Neural progenitor cell (in vitro differentiated cells): ENCODE measurements around the gene CRYZL1. TPM values are rescaled to one million over a fixed set of nuclear protein-coding genes. Genes with fewer than 3 reads are reported as not detected.
A peak's percentile ranks its signal among the peaks of the same experiment; 100 is the strongest.

Experiments used
- DNase-seq: peaks from one replicate; pipeline ENCODE4 v3.0.0-alpha.2; 2016; ENCODE audit warnings: low spot score
- H2AFZ ChIP-seq: fragments of 200-600 bp; sonication (generic); replicated peaks from 2 replicates; pipeline ENCODE4 v1.6.1; 2016; ENCODE audit warnings: antibody characterized with exemption
- H3F3A ChIP-seq: fragments of 200-600 bp; sonication (generic); 2 replicates; pipeline ENCODE4 v1.6.1; 2016; ENCODE audit warnings: antibody characterized with exemption, low read depth
- H3K27ac ChIP-seq: fragments of 200-600 bp; sonication (generic); 2 replicates; pipeline ENCODE4 v1.5.1; 2016; ENCODE audit warnings: mild to moderate bottlenecking
- H3K27me3 ChIP-seq: fragments of 200-600 bp; sonication (generic); 2 replicates; pipeline ENCODE4 v1.6.1; 2016; ENCODE audit warnings: mild to moderate bottlenecking, moderate library complexity
- H3K36me3 ChIP-seq: fragments of 200-600 bp; sonication (generic); 2 replicates; pipeline ENCODE4 v1.5.1; 2016
- H3K4me1 ChIP-seq: fragments of 200-600 bp; sonication (generic); 2 replicates; pipeline ENCODE4 v1.6.1; 2016; ENCODE audit warnings: mixed run types
- H3K4me2 ChIP-seq: fragments of 200-600 bp; sonication (generic); 2 replicates; pipeline ENCODE4 v1.6.1; 2016
- H3K4me3 ChIP-seq: fragments of 200-600 bp; sonication (generic); 2 replicates; pipeline ENCODE4 v1.5.1; 2016
- H3K79me2 ChIP-seq: fragments of 200-600 bp; sonication (generic); 2 replicates; pipeline ENCODE4 v1.6.1; 2016; ENCODE audit warnings: low read depth
- H3K9ac ChIP-seq: fragments of 200-600 bp; sonication (generic); 2 replicates; pipeline ENCODE4 v1.6.1; 2016
- H3K9me3 ChIP-seq: fragments of 200-600 bp; sonication (generic); 2 replicates; pipeline ENCODE4 v1.5.1; 2016; ENCODE audit warnings: low read depth
- H4K20me1 ChIP-seq: fragments of 200-600 bp; sonication (generic); 2 replicates; pipeline ENCODE4 v1.6.1; 2016; ENCODE audit warnings: low read depth
- H3K27ac Mint-ChIP-seq: 3 replicates; pipeline ENCODE4 v1.8.0; 2021; ENCODE audit warnings: mixed read lengths
- H3K27me3 Mint-ChIP-seq: 2 replicates; pipeline ENCODE4 v1.8.0; 2022; ENCODE audit warnings: low read depth, mild to moderate bottlenecking, inconsistent platforms, moderate library complexity, mixed read lengths; ENCODE audit not compliant: insufficient read depth
- H3K36me3 Mint-ChIP-seq: 3 replicates; pipeline ENCODE4 v1.8.0; 2021; ENCODE audit warnings: mixed read lengths
- H3K4me1 Mint-ChIP-seq: 3 replicates; pipeline ENCODE4 v1.8.0; 2021; ENCODE audit warnings: mixed read lengths
- H3K4me3 Mint-ChIP-seq: 3 replicates; pipeline ENCODE4 v1.8.0; 2021; ENCODE audit warnings: mild to moderate bottlenecking, moderate library complexity, mixed read lengths
- H3K9me3 Mint-ChIP-seq: 3 replicates; pipeline ENCODE4 v1.8.0; 2020; ENCODE audit warnings: mixed read lengths
- CTCF ChIP-seq: fragments of 200-600 bp; sonication (generic); IDR thresholded peaks from 2 replicates; pipeline ENCODE4 v1.5.1; 2017; ENCODE audit warnings: antibody characterized with exemption, mild to moderate bottlenecking
- EZH2 ChIP-seq: fragments of 200-600 bp; sonication (generic); IDR thresholded peaks from 2 replicates; pipeline ENCODE4 v1.6.1; 2017; ENCODE audit warnings: antibody characterized with exemption, mild to moderate bottlenecking, moderate library complexity
- EZH2phosphoT487 ChIP-seq: fragments of 200-600 bp; sonication (generic); IDR thresholded peaks from 2 replicates; pipeline ENCODE4 v1.6.1; 2017; ENCODE audit warnings: antibody characterized with exemption
- total RNA-seq: library from RNA; depleted of rRNA; stranded (reverse); fragments of >200 nt; gene quantifications from 2 replicates; pipeline ENCODE4 v1.2.3, GENCODE V29; 2015; ENCODE audit warnings: low replicate concordance

The CRYZL1 gene
- total RNA-seq, 1 donor from 2014 or later = 80.0 TPM

- H3K27me3 Mint-ChIP-seq = no peaks in the 10 kb centered on the region
- H3K27me3 ChIP-seq = no peaks in the 10 kb centered on the region
- H3K9ac ChIP-seq = no peak overlapping the region
- peaks cover 36% of the 10 kb centered on the region for H3K4me1 Mint-ChIP-seq
- H3K9me3 ChIP-seq = no peaks in the 10 kb centered on the region
- TF ChIP-seq EZH2 (no peak), EZH2phosphoT487 (no peak), CTCF (no peak)
- no peak overlapping the region for H2AFZ ChIP-seq
- H3K4me2 ChIP-seq = peak overlapping the region; percentile 88
- H3F3A ChIP-seq = peaks cover 7% of the 10 kb centered on the region
- peak; percentile 30 for DNase-seq
- H3K4me3 ChIP-seq = peak overlapping the region; percentile 60
- peaks cover 8% of the 10 kb centered on the region for H3K9me3 Mint-ChIP-seq
- peaks cover 91% of the 10 kb centered on the region for H3K79me2 ChIP-seq
- peaks cover 59% of the 10 kb centered on the region for H4K20me1 ChIP-seq
- H3K4me1 ChIP-seq = peaks cover 23% of the 10 kb centered on the region
- H3K36me3 Mint-ChIP-seq = peaks cover 17% of the 10 kb centered on the region
- H3K36me3 ChIP-seq = no peaks in the 10 kb centered on the region
- H3K4me3 Mint-ChIP-seq = peak overlapping the region; percentile 98
- H3K27ac Mint-ChIP-seq = no peak overlapping the region
- peak overlapping the region; percentile 22 for H3K27ac ChIP-seq
Observed at GRCh38 chr21:33644383-33645074, 3.0 kb upstream of the CRYZL1 start.

DNA sequence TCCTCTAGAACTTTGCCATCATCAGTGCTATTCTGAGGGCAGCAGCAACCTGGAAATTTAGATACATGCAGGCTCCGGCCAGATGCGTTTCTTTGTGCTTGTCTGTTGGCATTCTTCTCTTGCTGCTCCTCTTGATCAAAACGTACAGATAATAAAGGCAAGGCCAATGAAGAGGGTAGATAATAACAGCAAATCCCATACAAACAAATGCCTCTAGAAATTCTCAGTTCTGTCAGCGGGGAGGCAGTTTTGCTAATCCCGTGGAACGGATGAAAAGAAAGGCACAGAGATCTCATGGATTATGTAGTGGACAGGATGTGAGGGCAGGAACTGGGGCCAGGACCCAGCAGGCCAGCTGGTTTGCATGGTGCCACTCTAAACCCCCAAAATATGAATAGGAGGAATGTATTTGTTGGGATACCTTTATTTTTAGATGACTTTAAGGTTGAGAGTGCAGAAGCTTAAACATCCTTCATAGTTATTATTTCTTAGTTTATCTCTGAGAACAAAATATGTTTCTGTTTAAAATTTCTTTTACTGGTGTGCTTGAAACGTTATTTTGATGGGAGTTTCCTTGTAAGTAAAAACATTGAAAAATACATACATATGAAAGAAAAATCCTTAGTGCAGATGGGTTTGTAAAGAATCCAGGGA, 2.2 kb upstream of the CRYZL1 start:
- Histone ChIP-seq H3K4me3 (peak overlapping the region; percentile 60), H3K36me3 (no peaks in the 10 kb centered on the region), H3K27me3 (no peaks in the 10 kb centered on the region), H3K9ac (peak overlapping the region; percentile 63), H3K9me3 (no peaks in the 10 kb centered on the region), H3K4me2 (peak overlapping the region; percentile 88), H2AFZ (no peak overlapping the region), H3F3A (peaks cover 7% of the 10 kb centered on the region), H3K79me2 (peaks cover 91% of the 10 kb centered on the region), H3K27ac (peak overlapping the region; percentile 27), H4K20me1 (peaks cover 52% of the 10 kb centered on the region), H3K4me1 (peaks cover 23% of the 10 kb centered on the region)
- peak overlapping the region; percentile 97 for H3K27ac Mint-ChIP-seq
- peak overlapping the region; percentile 98 for H3K4me3 Mint-ChIP-seq
- peak; percentile 68 for DNase-seq
- peaks cover 2% of the 10 kb centered on the region for H3K9me3 Mint-ChIP-seq
- H3K4me1 Mint-ChIP-seq = peaks cover 33% of the 10 kb centered on the region
- TF ChIP-seq EZH2phosphoT487 = no peak
- H3K27me3 Mint-ChIP-seq = no peaks in the 10 kb centered on the region
- H3K36me3 Mint-ChIP-seq = peaks cover 15% of the 10 kb centered on the region

DNA sequence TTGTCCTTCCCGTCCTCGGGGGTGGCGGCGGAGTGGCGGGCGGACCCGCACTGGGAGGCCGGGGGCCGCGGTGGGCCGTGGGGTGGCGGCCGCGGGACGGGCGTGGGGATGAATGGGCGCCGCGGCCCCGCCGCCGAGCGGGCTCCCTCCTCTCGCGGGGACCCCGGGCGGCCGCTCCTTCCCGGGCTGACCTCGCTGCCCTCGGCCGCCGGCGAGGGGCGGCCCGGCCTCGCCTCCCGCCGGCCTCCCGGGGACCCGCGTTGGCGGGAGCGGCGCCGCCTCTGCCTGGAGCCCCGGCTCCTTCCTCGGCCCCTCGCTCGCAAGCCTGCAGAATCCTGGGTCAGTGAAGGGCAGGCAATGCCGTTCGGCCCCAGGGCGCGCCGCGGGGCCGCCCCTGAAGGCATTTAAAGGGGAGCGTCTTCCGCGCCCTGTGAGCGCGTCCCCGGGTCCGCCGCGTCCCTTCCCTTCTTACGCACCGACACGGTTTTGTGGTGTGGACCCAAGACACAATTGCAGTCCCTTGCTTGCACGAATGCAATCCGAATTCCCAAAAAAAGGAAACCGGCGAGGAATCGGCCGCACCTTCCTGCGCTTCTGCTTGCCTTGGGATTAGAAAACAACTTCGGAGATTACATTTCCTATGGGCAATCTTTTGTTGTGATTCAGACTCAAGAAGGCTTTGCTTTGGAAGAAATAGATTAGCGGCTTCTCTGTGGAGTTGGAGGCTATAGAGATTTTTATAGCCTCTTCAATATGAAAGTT, 1.5 kb upstream of the CRYZL1 start:
- Histone ChIP-seq H3K4me2 (peak overlapping the region; percentile 88), H3K9me3 (no peaks in the 10 kb centered on the region), H3K9ac (peak overlapping the region; percentile 63), H4K20me1 (peaks cover 46% of the 10 kb centered on the region), H3K4me1 (peaks cover 23% of the 10 kb centered on the region), H3K27me3 (no peaks in the 10 kb centered on the region), H2AFZ (no peak overlapping the region), H3K36me3 (no peaks in the 10 kb centered on the region), H3F3A (peaks cover 7% of the 10 kb centered on the region), H3K4me3 (peak overlapping the region; percentile 60), H3K79me2 (peaks cover 91% of the 10 kb centered on the region), H3K27ac (peak overlapping the region; percentile 27)
- Mint-ChIP-seq H3K4me1 (peaks cover 33% of the 10 kb centered on the region), H3K4me3 (peak overlapping the region; percentile 98), H3K27ac (peak overlapping the region; percentile 97), H3K9me3 (no peaks in the 10 kb centered on the region), H3K27me3 (no peaks in the 10 kb centered on the region), H3K36me3 (peaks cover 10% of the 10 kb centered on the region)
- DNase-seq = peak; percentile 60
- TF ChIP-seq EZH2phosphoT487 (no peak), CTCF (no peak), EZH2 (no peak)
